Testis (tissue), 2 donors: ENCODE data around the gene SCUBE3.

Experiments used
- POLR2A ChIP-seq: fragments of 450-650 bp; IDR thresholded peaks from one replicate; pipeline ENCODE4 v1.6.1; 2017; ENCODE audit warnings: antibody characterized with exemption, mild to moderate bottlenecking, moderate library complexity
- TF ChIP-seq, protein P1 (sequence below), 3 experiments: fragments of 450-650 bp in 2 of 3; fragments of 200-600 bp in 1 of 3; sonication (generic) in 1 of 3; IDR thresholded peaks; one replicate each; pipeline ENCODE4 v1.5.1; 2016 to 2019; ENCODE audit warnings: antibody characterized with exemption in 3 of 3, mild to moderate bottlenecking in 2 of 3, moderate library complexity in 1 of 3

DNA sequence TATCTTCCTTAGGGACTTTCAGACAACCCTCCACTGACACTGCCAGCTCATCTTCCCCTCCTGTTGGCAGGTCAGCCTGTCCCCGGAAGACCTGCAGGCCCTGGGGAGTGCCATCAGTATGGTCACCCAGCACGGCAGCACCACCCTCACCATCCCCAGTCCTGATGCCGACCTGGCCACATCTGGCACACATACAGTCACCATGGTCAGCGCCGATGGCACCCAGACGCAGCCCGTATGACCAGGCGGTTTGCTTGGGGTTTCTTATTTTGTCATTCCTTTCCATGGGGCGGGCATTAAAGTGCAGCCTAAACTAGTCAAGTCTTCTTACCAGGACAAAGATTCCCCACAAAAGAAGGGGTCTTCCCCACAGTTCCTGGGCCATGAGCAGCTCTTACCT lies 79.9 kb downstream of the SCUBE3 start:
- TF ChIP-seq, protein P1, sequence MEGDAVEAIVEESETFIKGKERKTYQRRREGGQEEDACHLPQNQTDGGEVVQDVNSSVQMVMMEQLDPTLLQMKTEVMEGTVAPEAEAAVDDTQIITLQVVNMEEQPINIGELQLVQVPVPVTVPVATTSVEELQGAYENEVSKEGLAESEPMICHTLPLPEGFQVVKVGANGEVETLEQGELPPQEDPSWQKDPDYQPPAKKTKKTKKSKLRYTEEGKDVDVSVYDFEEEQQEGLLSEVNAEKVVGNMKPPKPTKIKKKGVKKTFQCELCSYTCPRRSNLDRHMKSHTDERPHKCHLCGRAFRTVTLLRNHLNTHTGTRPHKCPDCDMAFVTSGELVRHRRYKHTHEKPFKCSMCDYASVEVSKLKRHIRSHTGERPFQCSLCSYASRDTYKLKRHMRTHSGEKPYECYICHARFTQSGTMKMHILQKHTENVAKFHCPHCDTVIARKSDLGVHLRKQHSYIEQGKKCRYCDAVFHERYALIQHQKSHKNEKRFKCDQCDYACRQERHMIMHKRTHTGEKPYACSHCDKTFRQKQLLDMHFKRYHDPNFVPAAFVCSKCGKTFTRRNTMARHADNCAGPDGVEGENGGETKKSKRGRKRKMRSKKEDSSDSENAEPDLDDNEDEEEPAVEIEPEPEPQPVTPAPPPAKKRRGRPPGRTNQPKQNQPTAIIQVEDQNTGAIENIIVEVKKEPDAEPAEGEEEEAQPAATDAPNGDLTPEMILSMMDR (IDR thresholded peaks at IDR 0.05) = no peak
- TF ChIP-seq POLR2A = no peak
